GM15510 (cell line): ENCODE data around the gene CABLES1.

Experiments
- POLR2A ChIP-seq: IDR thresholded peaks from 3 replicates; pipeline ENCODE4 v1.6.1; 2011; ENCODE audit warnings: borderline replicate concordance; ENCODE audit not compliant: insufficient read length; ENCODE audit errors: extremely low read depth

Gene CABLES1

DNA sequence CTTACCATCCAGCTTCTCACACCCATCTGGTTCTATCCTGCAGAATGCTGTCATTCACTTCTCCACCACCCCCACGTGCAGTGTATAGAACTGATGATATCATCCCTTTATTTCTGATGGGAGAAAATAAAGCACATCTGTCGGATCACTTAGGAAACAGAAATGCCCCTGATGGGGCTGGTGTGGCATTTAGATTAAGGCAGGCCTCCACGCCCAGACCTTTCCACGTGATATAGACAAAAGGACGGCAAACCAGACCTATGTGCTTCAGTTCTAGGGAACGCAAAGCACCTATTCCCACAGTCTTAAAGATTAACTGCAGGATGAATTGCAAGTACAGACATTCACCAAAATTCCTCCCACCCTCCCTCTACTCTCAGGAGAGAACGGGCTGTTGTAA, 27.6 kb upstream of the CABLES1 start:
- no peak for TF ChIP-seq POLR2A

DNA sequence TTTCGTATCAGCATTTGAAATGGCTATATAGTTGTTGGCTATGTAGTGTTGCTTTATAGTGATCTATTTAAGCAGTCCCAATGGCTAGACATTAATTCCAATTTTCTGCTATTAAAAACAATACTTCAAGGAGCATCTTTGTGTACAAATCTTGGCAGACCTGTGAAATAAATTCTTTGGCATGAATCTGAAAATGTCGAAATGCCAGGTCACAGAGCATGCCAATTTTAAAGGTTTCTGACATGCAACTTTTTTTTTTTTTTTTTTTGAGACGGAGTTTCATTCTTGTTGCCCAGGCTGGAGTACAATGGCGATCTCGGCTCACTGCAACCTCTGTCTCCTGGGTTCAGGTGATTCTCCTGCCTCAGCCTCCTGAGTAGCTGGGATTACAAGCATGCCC, 26.8 kb upstream of the CABLES1 start:
- TF ChIP-seq POLR2A, result no peak

DNA sequence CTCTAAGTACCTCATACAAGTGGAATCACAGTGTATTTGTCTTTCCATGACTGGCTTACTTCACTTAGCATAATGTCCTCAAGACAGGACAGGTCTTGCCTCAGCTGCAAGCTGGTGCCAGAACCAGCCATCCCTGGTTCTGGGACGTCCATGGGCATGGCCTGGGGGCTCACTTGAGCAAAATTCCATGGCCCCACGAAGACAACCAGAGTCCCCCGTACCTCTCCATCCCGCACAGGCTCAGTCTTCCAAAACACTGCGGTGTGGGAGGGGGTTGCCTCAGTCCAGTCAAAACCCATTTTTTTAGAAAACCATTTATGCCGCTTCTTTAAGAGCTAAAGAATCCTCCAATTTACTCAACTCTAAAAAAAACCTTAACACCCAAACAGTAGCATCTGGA, 21.7 kb upstream of the CABLES1 start:
- TF ChIP-seq POLR2A, result no peak

DNA sequence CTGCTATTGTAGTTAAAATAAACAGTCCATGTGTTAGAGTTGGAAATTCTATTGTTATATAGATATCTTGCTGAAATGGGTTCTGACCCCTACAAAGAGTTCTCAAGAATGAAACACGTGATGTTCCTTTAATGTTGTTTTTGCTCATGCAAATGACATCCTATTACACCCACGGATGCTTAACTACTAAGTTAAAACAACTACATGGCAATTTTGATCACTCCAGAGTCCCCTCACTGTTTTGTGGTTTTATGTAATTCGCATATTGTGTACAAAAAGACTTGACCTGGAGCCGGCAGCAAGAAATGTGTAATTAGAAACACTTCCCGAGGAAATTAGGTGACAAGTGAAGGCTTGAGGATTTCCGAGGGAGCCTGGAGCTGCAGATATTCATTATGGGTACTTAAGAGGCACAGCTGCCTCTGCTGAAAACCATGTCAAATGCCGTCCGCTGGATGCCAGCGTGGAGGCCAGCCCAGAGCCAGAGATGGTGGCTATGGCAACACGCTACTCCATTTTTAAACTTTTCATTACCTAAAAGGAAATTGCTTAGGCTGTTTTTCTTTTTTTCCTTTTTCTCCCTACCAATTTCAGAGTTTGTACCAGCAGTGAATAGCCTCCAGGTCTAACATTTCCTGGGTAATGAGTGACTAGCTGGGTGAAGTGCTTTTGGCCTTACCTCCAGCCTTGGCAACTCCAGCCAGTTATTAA, 21.0 kb upstream of the CABLES1 start:
- TF ChIP-seq POLR2A, result no peak

DNA sequence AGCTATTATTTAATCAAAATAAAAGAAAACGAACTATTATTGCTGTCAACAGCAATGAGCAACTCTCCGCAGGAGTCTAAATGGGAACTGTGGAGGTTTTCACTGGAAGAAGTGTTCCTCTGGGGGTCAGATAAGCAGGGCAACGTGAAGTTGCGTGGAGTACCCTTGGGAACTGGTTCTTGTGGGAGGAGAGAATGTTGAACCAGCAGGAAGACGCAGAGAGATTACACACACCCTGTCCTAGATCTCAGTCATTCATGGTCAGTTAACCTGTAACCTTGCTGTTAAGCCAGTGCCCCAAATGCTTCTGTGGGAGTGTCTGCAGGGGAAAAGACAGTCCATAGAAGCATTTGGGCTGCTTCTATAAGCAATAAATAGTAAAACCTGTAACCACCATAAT, 20.4 kb upstream of the CABLES1 start:
- no peak for TF ChIP-seq POLR2A

DNA sequence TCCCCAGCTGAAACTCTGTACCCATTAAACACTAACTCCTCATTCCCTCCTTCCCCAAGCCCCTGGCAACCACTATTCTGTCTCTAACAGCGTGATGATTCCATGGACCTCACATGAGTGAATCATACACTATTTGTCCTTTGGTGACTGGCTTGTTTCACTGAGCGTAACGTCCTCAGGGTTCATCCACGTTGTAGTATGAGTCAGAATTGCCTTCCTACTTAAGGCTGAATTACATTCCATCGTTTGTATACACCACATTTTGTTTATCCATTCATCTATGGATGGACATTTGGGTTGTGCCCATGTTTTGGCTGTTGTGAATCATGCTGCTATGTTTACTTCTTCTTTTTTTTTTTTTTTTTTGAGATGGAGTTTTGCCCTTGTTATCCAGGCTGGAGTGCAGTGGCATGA, 19.6 kb upstream of the CABLES1 start:
- TF ChIP-seq POLR2A, result no peak

DNA sequence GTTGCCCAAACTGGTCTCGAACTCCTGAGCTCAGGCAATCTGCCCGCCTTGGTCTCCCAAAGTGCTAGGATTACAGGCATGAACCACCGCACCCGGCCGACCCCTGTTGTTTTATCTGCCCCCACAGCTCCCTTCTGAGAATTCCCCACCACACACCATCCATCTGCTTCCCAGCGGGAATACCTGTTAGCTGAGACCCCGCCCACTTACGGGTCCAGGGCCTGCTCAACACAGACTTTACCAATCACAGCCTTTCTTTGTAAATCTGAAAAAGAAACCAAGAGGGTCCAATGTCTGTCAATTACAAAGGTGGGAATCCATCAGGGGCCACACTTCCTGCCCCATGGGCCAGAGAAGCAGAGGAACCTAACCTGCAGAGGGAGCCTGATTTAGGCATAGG, 14.2 kb upstream of the CABLES1 start:
- TF ChIP-seq POLR2A, result no peak

DNA sequence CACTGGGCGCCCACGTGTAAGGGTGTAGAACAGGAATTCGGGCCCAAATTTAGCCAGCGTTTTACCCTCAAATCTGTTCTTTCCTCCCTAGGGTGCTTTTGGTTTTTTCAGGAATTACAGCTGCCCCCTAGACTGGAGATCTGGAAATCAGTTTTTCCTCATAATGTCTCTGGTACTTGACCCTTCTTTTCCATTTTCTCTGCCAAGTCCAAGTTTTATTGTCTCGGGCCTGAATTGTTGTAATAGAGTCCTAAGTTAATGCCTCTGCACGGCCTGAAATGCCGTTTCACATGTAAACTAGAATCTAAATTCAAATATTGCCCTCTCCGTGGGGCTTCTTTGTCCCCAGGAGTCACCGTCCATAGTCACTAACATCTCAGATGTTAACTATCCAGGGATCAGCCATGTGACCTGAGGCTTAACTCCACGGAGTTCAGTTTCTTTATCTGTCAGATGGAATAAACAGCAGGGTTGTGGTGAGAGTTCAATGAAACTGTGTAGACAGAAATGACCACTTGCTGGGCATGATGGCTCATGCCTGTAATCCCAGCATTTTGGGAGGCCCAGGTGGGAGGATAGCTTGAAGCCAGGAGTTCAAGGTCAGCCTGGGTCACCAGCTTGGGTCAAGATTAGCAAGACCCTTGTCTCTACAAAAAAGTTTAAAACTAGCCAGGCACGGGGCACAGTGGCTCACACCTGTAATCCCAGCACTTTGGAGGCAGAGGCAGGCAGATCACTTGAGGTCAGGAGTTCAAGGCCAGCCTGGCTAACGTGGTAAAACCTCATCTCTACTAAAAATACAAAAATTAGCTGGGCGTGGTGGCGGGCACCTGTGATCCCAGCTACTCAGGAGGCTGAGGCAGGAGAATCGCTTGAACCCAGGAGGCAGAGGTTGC, 12.7 kb upstream of the CABLES1 start:
- TF ChIP-seq POLR2A, result no peak

DNA sequence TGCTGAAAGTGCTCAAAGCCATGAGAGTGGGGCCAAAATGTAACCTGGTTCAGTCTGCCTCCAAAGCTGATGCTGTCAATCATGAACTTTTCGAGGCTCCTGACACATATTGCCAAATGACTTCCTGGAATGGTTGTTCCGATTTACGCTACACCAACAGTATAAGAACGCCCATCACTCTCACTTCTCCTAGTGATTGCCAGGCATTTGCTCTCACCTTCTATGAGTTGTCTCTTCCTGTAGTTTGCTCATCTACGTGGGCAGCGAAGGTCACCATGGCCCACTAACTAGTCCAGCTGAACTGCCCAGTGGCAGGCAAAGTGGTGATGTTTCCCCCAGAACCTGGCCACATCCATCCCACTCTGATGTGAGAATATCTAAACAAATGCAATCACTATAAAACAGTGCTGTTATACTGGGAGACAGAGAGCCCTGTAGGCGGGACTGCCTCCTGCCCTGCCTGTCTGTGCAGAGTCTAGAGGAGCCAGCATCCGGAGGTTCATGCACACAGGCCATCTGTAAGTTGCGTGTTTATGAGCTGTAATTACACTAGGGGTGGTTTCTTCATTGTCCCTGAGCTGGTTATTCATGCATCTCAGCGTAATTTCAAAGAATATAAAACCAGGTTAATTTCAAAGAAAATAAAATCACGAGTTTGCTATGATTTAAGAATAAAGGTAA, 8.8 kb upstream of the CABLES1 start:
- TF ChIP-seq POLR2A, result no peak

DNA sequence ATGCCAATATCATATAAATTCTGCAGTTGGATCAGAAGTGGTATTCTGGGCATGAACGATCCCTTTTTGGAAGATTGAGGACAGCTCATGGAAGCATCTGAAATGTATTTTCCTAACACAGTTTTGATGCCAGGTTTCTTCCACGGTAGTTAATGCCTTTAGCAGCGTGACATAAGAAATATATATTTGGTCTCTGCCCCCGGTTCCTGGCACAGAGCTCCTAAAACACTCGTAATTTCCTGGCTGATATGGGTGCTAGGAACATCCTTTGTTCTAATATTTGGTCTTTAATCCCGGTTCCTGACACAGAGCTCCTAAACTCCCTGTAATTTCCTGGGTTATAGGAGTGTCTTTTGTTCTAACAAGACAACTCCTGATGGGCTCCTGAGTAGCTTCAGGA, 8.2 kb upstream of the CABLES1 start:
- TF ChIP-seq POLR2A, result no peak

DNA sequence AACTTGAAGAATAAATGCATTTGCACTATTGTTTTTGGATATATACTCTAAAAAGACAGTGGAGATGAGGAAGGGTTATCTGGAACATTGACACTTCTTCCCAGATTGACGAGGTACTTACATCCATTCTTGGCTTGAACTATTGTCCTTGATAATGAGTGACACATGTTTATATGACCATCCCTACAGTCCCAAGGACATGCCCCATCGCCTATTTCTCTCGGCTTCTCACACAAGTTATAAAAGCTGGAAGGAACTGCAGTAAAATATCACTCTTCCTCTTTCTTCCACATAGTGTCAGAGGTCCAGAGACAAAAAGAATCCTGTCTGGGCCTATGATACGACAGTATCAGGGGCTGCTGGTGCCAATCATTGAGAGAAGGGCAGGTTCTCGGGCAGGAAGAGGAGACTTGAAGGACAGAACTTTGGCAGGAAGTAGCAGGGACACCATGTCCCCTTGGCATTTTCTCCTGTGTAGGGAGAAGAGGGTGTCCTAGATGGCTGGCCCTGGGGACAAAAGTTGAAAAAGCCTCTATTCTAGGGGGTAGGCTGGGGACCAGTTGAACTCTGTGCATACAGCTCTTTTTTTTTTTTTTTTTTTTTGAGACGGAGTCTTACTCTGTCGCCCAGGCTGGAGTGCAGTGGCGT, 5.8 kb upstream of the CABLES1 start:
- TF ChIP-seq POLR2A, result no peak

DNA sequence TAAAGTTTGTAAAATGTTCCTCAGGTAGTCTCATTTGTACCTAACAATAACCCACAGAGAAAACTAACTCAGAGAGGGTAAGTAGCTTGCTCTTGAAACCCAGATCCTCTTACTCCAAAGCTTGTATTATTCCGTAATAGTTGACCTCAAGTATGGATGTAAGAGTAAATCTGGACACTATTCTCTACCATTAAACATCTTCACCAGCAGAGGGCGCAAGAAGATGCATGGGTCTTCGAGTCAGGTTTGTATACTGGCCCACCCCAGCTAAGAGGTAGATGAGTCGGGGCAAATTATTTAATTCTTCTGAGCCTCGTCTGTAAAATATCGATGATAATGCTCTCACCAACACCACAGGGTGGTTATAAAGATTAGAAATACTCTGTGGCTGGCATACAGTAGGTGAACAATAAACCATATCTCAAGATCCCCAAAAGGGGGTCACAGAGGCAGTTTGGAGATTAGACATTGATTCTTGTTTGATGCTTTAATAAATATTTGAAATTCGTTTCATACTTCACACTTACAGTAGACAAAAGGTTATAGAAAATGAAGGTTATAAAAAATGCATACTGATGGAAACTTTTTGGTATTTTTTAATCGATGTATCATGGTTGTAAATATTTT, 3.5 kb upstream of the CABLES1 start:
- TF ChIP-seq POLR2A, result no peak

DNA sequence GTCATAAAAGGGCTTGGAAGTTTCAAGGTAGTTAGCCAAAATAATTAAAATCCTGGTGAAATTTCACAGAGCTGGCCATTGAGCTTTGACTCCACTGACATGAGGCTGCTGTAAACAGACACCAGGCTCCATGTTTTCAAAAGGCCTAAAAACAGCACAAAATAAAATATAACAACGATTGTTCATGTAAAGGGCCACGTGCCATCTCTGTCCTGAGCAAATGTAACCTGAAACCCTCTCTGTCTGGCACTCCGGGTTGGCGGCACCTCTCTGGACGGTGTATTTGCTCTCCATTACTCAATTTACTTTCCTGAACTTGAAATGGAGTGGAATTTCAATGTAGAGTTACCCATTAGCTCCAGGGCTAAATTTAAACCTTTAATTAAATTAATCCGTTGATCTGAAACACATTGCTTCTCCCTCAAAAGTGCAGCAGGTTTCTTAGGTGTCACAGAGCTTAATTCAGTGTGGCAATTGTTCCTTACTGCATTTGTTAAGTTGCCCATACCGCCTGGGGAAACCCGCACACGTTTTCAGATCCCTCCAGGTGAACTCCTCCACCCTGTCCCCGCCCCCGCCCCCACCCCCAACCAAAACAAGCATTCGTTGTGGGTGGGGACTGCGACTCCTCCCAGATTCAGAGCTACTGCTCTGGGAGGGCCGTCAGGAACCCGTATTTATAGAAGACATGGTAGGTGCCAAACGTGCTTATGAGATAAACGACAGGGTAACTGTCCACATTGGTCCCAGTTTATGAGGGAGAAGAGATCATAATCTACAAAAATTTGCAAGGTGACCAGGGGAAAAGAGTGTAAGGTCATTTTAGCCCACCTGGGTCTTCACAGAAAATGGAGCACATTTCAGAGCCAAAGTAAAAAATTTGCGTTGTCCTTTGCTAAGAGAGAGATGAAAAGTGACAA, 1.2 kb upstream of the CABLES1 start:
- TF ChIP-seq POLR2A, result peak; percentile 67
